Endothelial cell of umbilical vein (primary cell): Measurements from ENCODE around the gene IFI6. TPM values are rescaled to one million over a fixed set of nuclear protein-coding genes. Genes with fewer than 3 reads are reported as not detected.

Experiments used
- BruUV-seq: library from RNA; stranded (reverse); fragments of 400-500 nt; replicated peaks from 2 replicates; lab custom pipeline; 2021; lab: Mats Ljungman, UMichigan
- CTCF ChIA-PET: fragments of 300-600, 350-600 bp; sonication (Branson Sonifier 250); formaldehyde crosslinking; loops from one replicate; lab custom pipeline; 2021; ENCODE audit warnings: antibody characterized with exemption, inconsistent platforms; lab: Charles Lee
- POLR2A ChIA-PET: fragments of 300-600, 350-600 bp; sonication (Branson Sonifier 250); formaldehyde crosslinking; loops from one replicate; lab custom pipeline; 2021; ENCODE audit warnings: antibody characterized with exemption, inconsistent platforms; lab: Charles Lee
- DNase-seq: peaks from one replicate; pipeline ENCODE4 v3.0.0-alpha.2; 2011; ENCODE audit warnings: low read depth, low spot score
- FAIRE-seq: peaks from 2 replicates; lab custom pipeline; 2011; peaks lifted over from hg19 to GRCh38; lab: Jason Lieb, UNC
- H2AFZ ChIP-seq: 2 replicates; pipeline ENCODE4 v1.6.0; 2012; ENCODE audit warnings: low read depth, low read length, control low read depth, inconsistent platforms
- H3K27ac ChIP-seq: 2 replicates; pipeline ENCODE4 v1.5.1; 2011; ENCODE audit warnings: low read depth, mild to moderate bottlenecking, control low read depth, low read length, moderate library complexity; ENCODE audit not compliant: insufficient read depth
- H3K27me3 ChIP-seq, 2 experiments: 2 replicates each; pipeline versions ENCODE4 v1.6.0 to v1.6.1; 2011; ENCODE audit warnings: low read length in 2 of 2, mixed read lengths in 1 of 2; ENCODE audit not compliant: control insufficient read depth in 2 of 2, insufficient read depth in 2 of 2
- H3K36me3 ChIP-seq, 2 experiments: 2 replicates in 1 of 2; 3 replicates in 1 of 2; pipeline ENCODE4 v1.5.1; 2011; ENCODE audit warnings: low read length in 2 of 2, mild to moderate bottlenecking in 1 of 2, moderate library complexity in 1 of 2; ENCODE audit not compliant: control insufficient read depth in 2 of 2, insufficient read depth in 2 of 2; ENCODE audit errors: extremely low read depth in 1 of 2
- H3K4me1 ChIP-seq: 3 replicates; pipeline ENCODE4 v1.5.1; 2011; ENCODE audit warnings: mild to moderate bottlenecking, low read length; ENCODE audit not compliant: control insufficient read depth, insufficient read depth; ENCODE audit errors: extremely low read depth
- H3K4me2 ChIP-seq: 2 replicates; pipeline ENCODE4 v1.6.1; 2011; ENCODE audit warnings: low read length, control low read depth, mixed read lengths; ENCODE audit not compliant: insufficient read depth
- H3K4me3 ChIP-seq, 3 experiments: fragments of 200-600 bp in 1 of 3; sonication (generic), shearing (Covaris generic) in 1 of 3; replicated peaks in 1 of 3; 2 replicates each; pipeline ENCODE4 v1.5.1; 2011 to 2016; ENCODE audit warnings: control low read depth in 3 of 3, low read length in 3 of 3, mild to moderate bottlenecking in 2 of 3, inconsistent platforms in 1 of 3, low read depth in 1 of 3, moderate library complexity in 1 of 3; ENCODE audit not compliant: insufficient read depth in 1 of 3
- H3K79me2 ChIP-seq: 2 replicates; pipeline ENCODE4 v1.6.0; 2012; ENCODE audit warnings: low read length, inconsistent platforms; ENCODE audit not compliant: control insufficient read depth, insufficient read depth
- H3K9ac ChIP-seq: replicated peaks from 2 replicates; pipeline ENCODE3; 2011; ENCODE audit warnings: low read length, control low read depth; ENCODE audit not compliant: insufficient read depth; ENCODE audit errors: extremely low read depth
- H3K9me1 ChIP-seq: replicated peaks from 3 replicates; pipeline ENCODE4 v1.6.0; 2011; ENCODE audit warnings: mild to moderate bottlenecking, low read length; ENCODE audit not compliant: control insufficient read depth, insufficient read depth; ENCODE audit errors: extremely low read depth
- H3K9me3 ChIP-seq: replicated peaks from 2 replicates; pipeline ENCODE4 v1.5.1; 2012; ENCODE audit warnings: low read length, inconsistent platforms; ENCODE audit not compliant: control insufficient read depth, insufficient read depth
- H4K20me1 ChIP-seq: replicated peaks from 2 replicates; pipeline ENCODE3; 2011; ENCODE audit warnings: mild to moderate bottlenecking, low read length; ENCODE audit not compliant: control insufficient read depth, insufficient read depth; ENCODE audit errors: extremely low read depth
- CTCF ChIP-seq, 2 donors: IDR thresholded peaks; 1 replicate in 1 of 2; 2 replicates in 1 of 2; pipeline ENCODE4 v1.5.1; 2011; ENCODE audit warnings: low read length in 2 of 2, mild to moderate bottlenecking in 2 of 2, moderate library complexity in 2 of 2, control low read depth in 1 of 2, inconsistent platforms in 1 of 2, low read depth in 1 of 2; ENCODE audit not compliant: insufficient read depth in 1 of 2; ENCODE audit errors: extremely low read depth in 1 of 2
- EZH2 ChIP-seq: IDR thresholded peaks from 2 replicates; pipeline ENCODE4 v1.6.1; 2012; ENCODE audit warnings: borderline replicate concordance, low read depth, mild to moderate bottlenecking, moderate library complexity, low read length, inconsistent platforms; ENCODE audit not compliant: severe bottlenecking
- FOS ChIP-seq: IDR thresholded peaks from 2 replicates; pipeline ENCODE4 v1.6.1; 2011; ENCODE audit warnings: mild to moderate bottlenecking, low read length, moderate library complexity, borderline replicate concordance; ENCODE audit not compliant: insufficient read depth
- GATA2 ChIP-seq: IDR thresholded peaks from 2 replicates; pipeline ENCODE4 v1.7.0; 2011; ENCODE audit warnings: low read depth, mild to moderate bottlenecking, moderate library complexity, mixed read lengths, low read length; ENCODE audit not compliant: insufficient read length, insufficient read depth
- JUN ChIP-seq: IDR thresholded peaks from 2 replicates; pipeline ENCODE4 v1.6.1; 2011; ENCODE audit warnings: borderline replicate concordance, low read depth; ENCODE audit not compliant: insufficient read length, insufficient read depth
- MAX ChIP-seq: IDR thresholded peaks from 2 replicates; pipeline ENCODE4 v1.6.1; 2011; ENCODE audit not compliant: insufficient read depth, insufficient read length
- MYC ChIP-seq: IDR thresholded peaks from one replicate; pipeline ENCODE4 v1.6.1; 2011; ENCODE audit warnings: mild to moderate bottlenecking, low read depth, low read length
- POLR2A ChIP-seq: IDR thresholded peaks from 2 replicates; pipeline ENCODE4 v1.6.1; 2012; ENCODE audit warnings: low read depth, mild to moderate bottlenecking, control low read depth, low read length
- POLR2AphosphoS5 ChIP-seq: IDR thresholded peaks from 2 replicates; pipeline ENCODE4 v1.6.1; 2012; ENCODE audit warnings: low read depth, mild to moderate bottlenecking, control low read depth, low read length, moderate library complexity; ENCODE audit not compliant: insufficient read depth
- dilution Hi-C: fragments of 300-500 bp; cut with MboI; formaldehyde crosslinking; loops from one replicate; pipeline ENCODE4 v1.15.0; 2019; ENCODE audit warnings: low sequenced_read_pairs; ENCODE audit not compliant: extremely low pct_ligation_motif_present
- intact Hi-C: fragments of 100-400 bp; cut with micrococcal nuclease; formaldehyde crosslinking; loops from one replicate; pipeline ENCODE4 v1.10.0; 2022
- polyA plus RNA-seq, 4 experiments: library from polyadenylated mRNA; depleted of rRNA in 3 of 4; stranded (reverse) in 3 of 4; unstranded in 1 of 4; fragments of >200 nt; gene quantifications; 2 replicates each; pipeline versions ENCODE4 v1.2.1 to v1.2.3, GENCODE V29; 2011 to 2012; ENCODE audit warnings: missing spikeins in 1 of 4
- total RNA-seq: library from RNA; stranded (reverse); gene quantifications from 2 replicates; pipeline ENCODE4 v1.2.3, GENCODE V29; 2021

Gene IFI6
- total and polyA plus RNA-seq, 2 donors (not counting 3 experiments of a cell fraction or from before 2014, with no cell fraction given), result 28.4 to 47.9 TPM

GRCh38 chr1:27713869-27714513 lies 42.0 kb upstream of the IFI6 start:
- FAIRE-seq (no peak), DNase-seq (no peak)
- POLR2A ChIA-PET, result no interaction called here
- BruUV-seq, result no TSS peak
- Histone ChIP-seq H3K4me3 (no peak overlapping the region), H4K20me1 (no peaks in the 10 kb centered on the region), H3K27me3 (peaks cover 8% of the 10 kb centered on the region in 2 experiments), H3K9me1 (no peaks in the 10 kb centered on the region), H3K9ac (no peak overlapping the region), H3K79me2 (no peaks in the 10 kb centered on the region), H3K4me2 (no peak overlapping the region), H3K4me1 (no peaks in the 10 kb centered on the region), H2AFZ (no peak overlapping the region), H3K36me3 (no peaks in the 10 kb centered on the region), H3K9me3 (no peaks in the 10 kb centered on the region), H3K27ac (no peak overlapping the region)
- CTCF ChIA-PET, result no interaction called here
- intact Hi-C loops (no loop called here), dilution Hi-C loops (no loop called here)
- TF ChIP-seq EZH2 (no peak), JUN (no peak)

GRCh38 chr1:27713139-27713725 lies 41.2 kb upstream of the IFI6 start:
- Histone ChIP-seq H3K36me3 (no peaks in the 10 kb centered on the region), H3K27ac (no peak overlapping the region), H3K9ac (no peak overlapping the region), H3K27me3 (peaks cover 8% of the 10 kb centered on the region in 2 experiments), H3K4me2 (no peak overlapping the region), H3K4me3 (no peak overlapping the region), H4K20me1 (no peaks in the 10 kb centered on the region), H3K9me3 (no peaks in the 10 kb centered on the region), H3K79me2 (no peaks in the 10 kb centered on the region), H2AFZ (no peak overlapping the region), H3K4me1 (no peaks in the 10 kb centered on the region), H3K9me1 (no peaks in the 10 kb centered on the region)
- TF ChIP-seq MYC, result no peak
- no peak for TF ChIP-seq JUN
- TF ChIP-seq MAX, result no peak
- TF ChIP-seq CTCF (IDR thresholded peaks at IDR 0.05; ENCODE audit: extremely low read depth in 1 of 2, insufficient read depth in 1 of 2, low read depth in 1 of 2, low read length in 2 of 2), result no peak
- TF ChIP-seq GATA2, result no peak
- TF ChIP-seq EZH2, result no peak
- no peak for TF ChIP-seq FOS
- no peak for TF ChIP-seq POLR2AphosphoS5
- no peak for TF ChIP-seq POLR2A
- POLR2A ChIA-PET, result no interaction called here
- intact Hi-C loops (no loop called here), dilution Hi-C loops (no loop called here)
- FAIRE-seq (no peak), DNase-seq (no peak)
- BruUV-seq, result no TSS peak
- CTCF ChIA-PET, result interaction anchor here (1.6 kb wide), 1 partner anchor 12 kb away, joined by 5 read pairs; the partner anchor contains the start of gene FAM76A
